GOT3 (cell line): ENCODE results near the gene BAIAP3.

Experiments
- DNase-seq: peaks from one replicate; lab custom pipeline; 2025; ENCODE audit warnings: mixed read lengths; lab: John Stamatoyannopoulos, UW

Gene BAIAP3

GRCh38 chr16:1299012-1299867, 34.2 kb upstream of the BAIAP3 start:
- no peak for DNase-seq

- DNase-seq: no peak
Measured at GRCh38 chr16:1299868-1300203, 33.6 kb upstream of the BAIAP3 start.

GRCh38 chr16:1300664-1301476, 32.6 kb upstream of the BAIAP3 start:
- DNase-seq: no peak

GRCh38 chr16:1301562-1301961, 31.9 kb upstream of the BAIAP3 start:
- no peak for DNase-seq

GRCh38 chr16:1305823-1306222, 27.6 kb upstream of the BAIAP3 start:
- no peak for DNase-seq

GRCh38 chr16:1306334-1306733, 27.1 kb upstream of the BAIAP3 start:
- no peak for DNase-seq

DNA sequence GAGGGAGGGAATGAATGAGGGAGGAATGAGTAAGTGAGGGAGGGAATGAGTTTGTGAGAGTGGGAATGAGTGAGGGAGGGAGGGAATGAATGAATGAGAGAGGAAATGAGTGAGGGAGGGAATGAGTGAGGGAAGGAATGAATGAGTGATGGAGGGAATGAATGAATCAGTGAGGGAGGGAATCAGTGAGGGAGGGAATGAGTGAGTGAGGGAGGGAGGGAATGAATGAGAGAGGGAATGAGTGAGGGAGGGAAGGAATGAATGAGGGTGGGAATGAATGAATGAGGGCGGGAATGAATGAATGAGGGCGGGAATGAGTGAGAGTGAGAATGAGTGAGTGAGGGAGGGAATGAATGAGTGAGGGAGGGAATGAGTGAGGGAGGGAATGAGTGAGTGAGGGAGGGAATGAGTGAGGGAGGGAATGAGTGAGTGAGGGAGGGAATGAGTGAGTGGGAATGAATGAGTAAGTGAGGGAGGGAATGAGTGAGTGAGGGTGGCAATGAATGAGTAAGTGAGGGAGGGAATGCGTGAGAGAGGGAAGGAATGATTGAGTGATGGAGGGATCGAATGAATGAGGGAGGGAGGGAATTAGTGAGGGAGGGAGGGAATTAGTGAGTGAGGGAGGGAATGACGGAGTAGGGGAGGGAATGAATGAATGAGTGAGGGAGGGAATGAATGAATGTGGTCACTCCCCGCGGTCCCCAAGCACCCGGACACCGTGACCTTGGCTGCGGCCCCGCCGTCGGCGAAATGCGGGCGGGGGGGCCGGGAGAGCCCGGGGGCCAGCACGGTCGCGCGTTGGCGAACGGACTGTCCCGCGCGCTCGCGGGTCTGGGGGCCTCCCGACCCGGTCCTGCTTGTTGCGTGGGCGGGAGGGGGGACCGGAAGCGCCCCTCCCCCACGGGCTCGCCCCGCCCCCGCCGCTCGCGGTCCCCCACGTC, 25.1 kb upstream of the BAIAP3 start:
- DNase-seq: no peak

- peak; percentile 95 for DNase-seq
Measured at GRCh38 chr16:1308977-1309885, 24.2 kb upstream of the BAIAP3 start, which contains the start of gene UBE2I. UBE2I (plus strand) TSS chr16:1309636; CDS start chr16:1314031, 4,395 bp downstream.

GRCh38 chr16:1309888-1310831, 23.3 kb upstream of the BAIAP3 start:
- no peak for DNase-seq

DNA sequence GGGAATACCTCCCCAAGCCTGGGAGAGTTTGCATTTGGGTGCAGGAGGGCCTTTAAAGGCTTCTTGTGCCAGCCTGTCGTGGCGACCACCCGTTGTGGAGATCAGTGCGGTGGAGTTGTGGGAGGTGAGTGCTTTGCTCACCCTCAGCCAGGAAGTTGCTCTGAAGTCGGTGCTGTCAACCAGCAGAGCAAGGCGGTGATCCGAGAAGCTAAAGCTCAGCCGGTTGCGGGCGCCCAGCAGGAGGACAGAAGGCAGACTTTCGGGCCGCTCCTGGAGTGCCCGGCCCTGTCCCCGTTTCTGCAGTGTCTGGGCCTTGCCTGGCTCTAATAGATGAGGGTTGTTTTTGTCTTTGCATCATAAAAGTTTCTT, 22.6 kb upstream of the BAIAP3 start:
- DNase-seq: no peak

GRCh38 chr16:1311212-1311737, 22.2 kb upstream of the BAIAP3 start:
- DNase-seq: no peak

- no peak for DNase-seq
Measured at GRCh38 chr16:1311738-1312466, 21.5 kb upstream of the BAIAP3 start.

DNA sequence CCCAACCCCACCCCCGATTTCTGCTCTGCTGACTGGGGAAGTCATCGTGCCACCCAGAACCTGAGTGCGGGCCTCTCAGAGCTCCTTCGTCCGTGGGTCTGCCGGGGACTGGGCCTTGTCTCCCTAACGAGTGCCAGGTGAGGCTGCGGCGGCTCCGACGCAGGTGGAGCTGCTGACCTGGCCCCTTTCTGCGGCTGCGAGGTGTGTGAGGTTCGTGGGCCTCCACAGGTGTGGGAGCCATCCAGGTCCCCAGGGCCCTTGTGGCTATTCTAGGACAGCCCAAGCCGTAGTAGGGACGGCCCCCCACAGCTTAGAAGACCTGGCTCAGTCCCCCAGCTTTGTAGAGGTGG, 21.0 kb upstream of the BAIAP3 start:
- DNase-seq: no peak

- no peak for DNase-seq
Measured at GRCh38 chr16:1312903-1313302, 20.5 kb upstream of the BAIAP3 start.

GRCh38 chr16:1313721-1314369, 19.6 kb upstream of the BAIAP3 start:
- DNase-seq: no peak

DNA sequence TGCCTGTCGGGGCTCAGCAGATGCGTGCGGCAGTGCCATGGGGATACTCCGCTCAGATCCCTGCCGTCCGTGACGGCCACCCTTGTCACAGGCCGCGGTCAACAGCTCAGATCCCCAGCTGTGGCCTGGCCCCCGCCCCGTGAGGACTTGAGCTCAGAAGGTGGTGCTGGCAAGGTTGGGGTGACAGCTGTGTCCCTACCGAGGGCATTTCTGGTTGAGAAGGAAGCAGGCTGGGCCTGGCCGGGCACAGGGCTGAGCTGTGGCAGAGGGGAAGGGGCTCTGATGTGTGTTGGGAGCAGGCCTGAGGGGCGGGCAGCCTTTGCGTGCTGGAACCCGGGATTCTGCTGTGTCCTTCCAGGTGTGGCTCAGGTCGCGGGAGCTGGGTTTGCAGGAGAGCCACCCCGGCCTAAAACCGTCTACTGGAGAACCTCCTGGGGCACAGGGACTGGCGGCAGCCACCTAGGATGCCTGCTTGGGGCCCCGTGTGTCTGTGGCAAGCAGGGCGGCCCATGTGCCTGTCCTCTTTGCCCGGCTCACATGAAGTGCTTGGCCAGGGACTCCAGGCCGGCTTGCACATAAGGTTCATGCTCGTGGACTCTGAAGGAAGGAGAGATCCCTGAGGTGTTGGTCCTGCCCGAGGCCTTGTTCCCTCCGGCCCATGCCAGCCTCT, 18.9 kb upstream of the BAIAP3 start:
- no peak for DNase-seq

GRCh38 chr16:1315081-1316032, 18.1 kb upstream of the BAIAP3 start:
- DNase-seq: no peak
